OCI-LY7 (cell line): ENCODE measurements around the gene SHISAL2A. TPM values are rescaled to one million over a fixed set of nuclear protein-coding genes. Genes with fewer than 3 reads are reported as not detected.

Experiments used
- BruUV-seq: library from RNA; stranded (reverse); fragments of 400-500 nt; replicated peaks from 2 replicates; lab custom pipeline; 2021; lab: Mats Ljungman, UMichigan
- CTCF ChIA-PET: fragments of 300-600 bp; sonication (Branson Sonifier 250); formaldehyde crosslinking; loops from one replicate; lab custom pipeline; 2022; ENCODE audit warnings: antibody characterized with exemption; ENCODE audit not compliant: unreplicated experiment; lab: Charles Lee
- POLR2A ChIA-PET: fragments of 300-600 bp; sonication (Branson Sonifier 250); formaldehyde crosslinking; loops from one replicate; lab custom pipeline; 2022; ENCODE audit warnings: antibody characterized with exemption; lab: Charles Lee
- DNase-seq: peaks from one replicate; pipeline ENCODE4 v3.0.0-alpha.2; 2015; ENCODE audit warnings: low spot score
- H2AFZ ChIP-seq: fragments of 200-600 bp; sonication (generic), shearing (Covaris generic); 2 replicates; pipeline ENCODE4 v1.6.1; 2014; ENCODE audit warnings: mild to moderate bottlenecking, antibody characterized with exemption, low read length, moderate library complexity
- H3K27ac ChIP-seq: fragments of 200-600 bp; sonication (generic); 2 replicates; pipeline ENCODE4 v1.5.1; 2014; ENCODE audit warnings: mixed run types, low read depth, mild to moderate bottlenecking, moderate library complexity, low read length, inconsistent platforms; ENCODE audit not compliant: poor library complexity, severe bottlenecking
- H3K36me3 ChIP-seq: fragments of 200-600 bp; sonication (generic); 2 replicates; pipeline ENCODE4 v1.6.1; 2014; ENCODE audit warnings: mild to moderate bottlenecking, antibody characterized with exemption, low read length, moderate library complexity, mixed read lengths; ENCODE audit not compliant: insufficient read depth
- H3K4me1 ChIP-seq: fragments of 200-600 bp; sonication (generic); 2 replicates; pipeline ENCODE4 v1.5.1; 2014; ENCODE audit warnings: mild to moderate bottlenecking, low read length; ENCODE audit not compliant: insufficient read depth, poor library complexity, severe bottlenecking
- H3K4me2 ChIP-seq: fragments of 200-600 bp; sonication (generic); 2 replicates; pipeline ENCODE4 v1.6.1; 2014; ENCODE audit warnings: mild to moderate bottlenecking, low read length
- H3K4me3 ChIP-seq: fragments of 200-600 bp; sonication (generic); 2 replicates; pipeline ENCODE4 v1.5.1; 2014; ENCODE audit warnings: mild to moderate bottlenecking, low read depth, low read length; ENCODE audit not compliant: poor library complexity, severe bottlenecking
- H3K79me2 ChIP-seq: fragments of 200-600 bp; sonication (generic); 2 replicates; pipeline ENCODE4 v1.6.1; 2016; ENCODE audit warnings: low read depth, mild to moderate bottlenecking, low read length, moderate library complexity, mixed read lengths; ENCODE audit not compliant: insufficient read depth
- H3K9me2 ChIP-seq: fragments of 200-600 bp; sonication (generic); 2 replicates; pipeline ENCODE4 v1.6.1; 2016; ENCODE audit warnings: mild to moderate bottlenecking, low read length, mixed read lengths; ENCODE audit not compliant: insufficient read depth
- H3K9me3 ChIP-seq: fragments of 200-600 bp; sonication (generic); 2 replicates; pipeline ENCODE4 v1.6.1; 2014; ENCODE audit warnings: mild to moderate bottlenecking, mixed run types, low read length, mixed read lengths
- H4K20me1 ChIP-seq: fragments of 200-600 bp; sonication (generic); 2 replicates; pipeline ENCODE4 v1.6.1; 2014; ENCODE audit warnings: mild to moderate bottlenecking, antibody characterized with exemption, low read length, moderate library complexity, mixed read lengths; ENCODE audit not compliant: insufficient read depth
- EZH2phosphoT487 ChIP-seq: fragments of 200-600 bp; sonication (generic); IDR thresholded peaks from 2 replicates; pipeline ENCODE4 v1.6.1; 2018; ENCODE audit warnings: low read depth, borderline replicate concordance, mild to moderate bottlenecking, mixed run types, antibody characterized with exemption, low read length, moderate library complexity, mixed read lengths
- intact Hi-C: fragments of 100-400 bp; cut with micrococcal nuclease; formaldehyde crosslinking; loops from one replicate; pipeline ENCODE4 v1.10.0; 2022; ENCODE audit not compliant: unreplicated experiment
- total RNA-seq, 2 experiments: library from RNA; depleted of rRNA in 1 of 2; stranded (reverse); fragments of >200 nt in 1 of 2; shearing (Covaris generic) in 1 of 2; gene quantifications; 2 replicates each; pipeline ENCODE4 v1.2.3, GENCODE V29; 2014 to 2022
- TF ChIP-seq, protein P1 (sequence below): fragments of 200-600 bp; sonication (generic); conservative IDR thresholded peaks from 2 replicates; pipeline ENCODE4 v1.5.1; 2014; ENCODE audit warnings: mild to moderate bottlenecking, antibody characterized with exemption, low read length, moderate library complexity, mixed read lengths

Gene SHISAL2A
- total RNA-seq, 2 experiments from 2014 or later: 0.27 to 0.69 TPM

GRCh38 chr1:52614671-52615070 is 18.3 kb upstream of the SHISAL2A start:
- intact Hi-C loops: no loop called here
- POLR2A ChIA-PET: interaction anchor here (0.6 to 1.0 kb wide), 3 partner anchors 8 to 354 kb away, joined by 3 to 7 read pairs (median 6); no protein-coding TSS in a partner anchor

DNA sequence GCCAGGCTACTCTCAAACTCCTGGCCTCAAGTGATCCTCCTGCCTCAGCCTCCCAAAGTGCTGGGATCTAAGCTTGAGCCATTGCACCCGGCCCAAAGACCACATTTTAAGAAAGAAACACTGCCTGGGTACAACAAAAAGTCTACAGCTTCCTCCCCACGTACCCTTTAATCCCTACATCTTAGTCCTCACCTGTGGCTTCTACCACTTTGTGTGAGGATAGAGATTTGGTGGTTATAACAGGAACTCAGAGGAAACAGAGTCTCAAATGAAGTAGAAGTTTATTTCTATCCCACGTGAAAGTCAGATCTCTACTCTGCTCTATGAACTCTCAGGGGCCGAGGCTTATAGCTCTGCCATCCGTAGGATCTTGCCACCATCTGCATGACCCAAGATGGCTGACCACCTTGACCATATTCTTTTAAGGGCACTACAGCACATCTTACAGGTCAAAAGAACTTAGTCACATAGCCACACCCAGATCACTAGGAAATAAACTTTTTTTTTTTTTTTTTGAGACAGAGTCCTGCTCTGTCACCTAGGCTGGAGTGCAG is 17.4 kb upstream of the SHISAL2A start:
- H3K36me3 ChIP-seq: no peaks in the 10 kb centered on the region

More at GRCh38 chr1:52614671-52615070, 18.3 kb upstream of the SHISAL2A start:
- no peaks in the 10 kb centered on the region for H3K79me2 ChIP-seq
- CTCF ChIA-PET: no interaction called here
- no peak overlapping the region for H3K27ac ChIP-seq
- H3K36me3 ChIP-seq: no peaks in the 10 kb centered on the region
- no peak overlapping the region for H2AFZ ChIP-seq
- H3K9me3 ChIP-seq: no peaks in the 10 kb centered on the region
- H4K20me1 ChIP-seq: no peaks in the 10 kb centered on the region
- no peaks in the 10 kb centered on the region for H3K9me2 ChIP-seq
- no peak overlapping the region for H3K4me3 ChIP-seq
- H3K4me1 ChIP-seq: peaks cover 3% of the 10 kb centered on the region
- TF ChIP-seq, protein P1, sequence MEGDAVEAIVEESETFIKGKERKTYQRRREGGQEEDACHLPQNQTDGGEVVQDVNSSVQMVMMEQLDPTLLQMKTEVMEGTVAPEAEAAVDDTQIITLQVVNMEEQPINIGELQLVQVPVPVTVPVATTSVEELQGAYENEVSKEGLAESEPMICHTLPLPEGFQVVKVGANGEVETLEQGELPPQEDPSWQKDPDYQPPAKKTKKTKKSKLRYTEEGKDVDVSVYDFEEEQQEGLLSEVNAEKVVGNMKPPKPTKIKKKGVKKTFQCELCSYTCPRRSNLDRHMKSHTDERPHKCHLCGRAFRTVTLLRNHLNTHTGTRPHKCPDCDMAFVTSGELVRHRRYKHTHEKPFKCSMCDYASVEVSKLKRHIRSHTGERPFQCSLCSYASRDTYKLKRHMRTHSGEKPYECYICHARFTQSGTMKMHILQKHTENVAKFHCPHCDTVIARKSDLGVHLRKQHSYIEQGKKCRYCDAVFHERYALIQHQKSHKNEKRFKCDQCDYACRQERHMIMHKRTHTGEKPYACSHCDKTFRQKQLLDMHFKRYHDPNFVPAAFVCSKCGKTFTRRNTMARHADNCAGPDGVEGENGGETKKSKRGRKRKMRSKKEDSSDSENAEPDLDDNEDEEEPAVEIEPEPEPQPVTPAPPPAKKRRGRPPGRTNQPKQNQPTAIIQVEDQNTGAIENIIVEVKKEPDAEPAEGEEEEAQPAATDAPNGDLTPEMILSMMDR: no peak
- TF ChIP-seq EZH2phosphoT487: no peak
- no TSS peak for BruUV-seq
- H3K4me2 ChIP-seq: no peak overlapping the region
- DNase-seq: no peak

More for the DNA sequence above, 17.4 kb upstream of the SHISAL2A start:
- H3K9me3 ChIP-seq: no peaks in the 10 kb centered on the region
- POLR2A ChIA-PET: interaction anchor here (0.6 to 0.7 kb wide), 4 partner anchors 39 to 881 kb away, joined by 3 to 6 read pairs (median 5); no protein-coding TSS in a partner anchor
- H3K4me2 ChIP-seq: no peak overlapping the region
- TF ChIP-seq, protein P1: no peak
- no peak for TF ChIP-seq EZH2phosphoT487
- intact Hi-C loops: no loop called here
- H3K9me2 ChIP-seq: no peaks in the 10 kb centered on the region
- peaks cover 3% of the 10 kb centered on the region for H3K4me1 ChIP-seq
- no peak for DNase-seq
- H3K27ac ChIP-seq: no peak overlapping the region
- no peaks in the 10 kb centered on the region for H3K79me2 ChIP-seq
- CTCF ChIA-PET: interaction anchor here (0.6 kb wide), 1 partner anchor 28 kb away, joined by 3 read pairs; no protein-coding TSS in a partner anchor
- BruUV-seq: no TSS peak
- H2AFZ ChIP-seq: no peak overlapping the region
- no peaks in the 10 kb centered on the region for H4K20me1 ChIP-seq
- H3K4me3 ChIP-seq: no peak overlapping the region
